ENCODE measurements around the gene C1QTNF9B.

C1QTNF9B gene

GRCh38 chr13:23855360-23855759, 41.9 kb downstream of the C1QTNF9B start:
- Histone ChIP-seq H3K27ac (replicated peaks) (no peak overlapping the region), H3K27me3 (ENCODE audit: insufficient read depth, poor library complexity, severe bottlenecking) (no peaks in the 10 kb centered on the region), H3K4me3 (replicated peaks; ENCODE audit: insufficient read depth, low read length) (no peak overlapping the region)
- no peak for DNase-seq (ENCODE audit: low read depth in 1 of 2, low spot score in 1 of 2)
- no peak for TF ChIP-seq GABPA (IDR thresholded peaks at IDR 0.05; ENCODE audit: low read depth)
- TF ChIP-seq SPI1 (IDR thresholded peaks at IDR 0.05; ENCODE audit: borderline replicate concordance, low read depth), result no peak
- TF ChIP-seq POLR2AphosphoS5 (IDR thresholded peaks at IDR 0.05; ENCODE audit: low read depth), result no peak
- TF ChIP-seq, protein P1, sequence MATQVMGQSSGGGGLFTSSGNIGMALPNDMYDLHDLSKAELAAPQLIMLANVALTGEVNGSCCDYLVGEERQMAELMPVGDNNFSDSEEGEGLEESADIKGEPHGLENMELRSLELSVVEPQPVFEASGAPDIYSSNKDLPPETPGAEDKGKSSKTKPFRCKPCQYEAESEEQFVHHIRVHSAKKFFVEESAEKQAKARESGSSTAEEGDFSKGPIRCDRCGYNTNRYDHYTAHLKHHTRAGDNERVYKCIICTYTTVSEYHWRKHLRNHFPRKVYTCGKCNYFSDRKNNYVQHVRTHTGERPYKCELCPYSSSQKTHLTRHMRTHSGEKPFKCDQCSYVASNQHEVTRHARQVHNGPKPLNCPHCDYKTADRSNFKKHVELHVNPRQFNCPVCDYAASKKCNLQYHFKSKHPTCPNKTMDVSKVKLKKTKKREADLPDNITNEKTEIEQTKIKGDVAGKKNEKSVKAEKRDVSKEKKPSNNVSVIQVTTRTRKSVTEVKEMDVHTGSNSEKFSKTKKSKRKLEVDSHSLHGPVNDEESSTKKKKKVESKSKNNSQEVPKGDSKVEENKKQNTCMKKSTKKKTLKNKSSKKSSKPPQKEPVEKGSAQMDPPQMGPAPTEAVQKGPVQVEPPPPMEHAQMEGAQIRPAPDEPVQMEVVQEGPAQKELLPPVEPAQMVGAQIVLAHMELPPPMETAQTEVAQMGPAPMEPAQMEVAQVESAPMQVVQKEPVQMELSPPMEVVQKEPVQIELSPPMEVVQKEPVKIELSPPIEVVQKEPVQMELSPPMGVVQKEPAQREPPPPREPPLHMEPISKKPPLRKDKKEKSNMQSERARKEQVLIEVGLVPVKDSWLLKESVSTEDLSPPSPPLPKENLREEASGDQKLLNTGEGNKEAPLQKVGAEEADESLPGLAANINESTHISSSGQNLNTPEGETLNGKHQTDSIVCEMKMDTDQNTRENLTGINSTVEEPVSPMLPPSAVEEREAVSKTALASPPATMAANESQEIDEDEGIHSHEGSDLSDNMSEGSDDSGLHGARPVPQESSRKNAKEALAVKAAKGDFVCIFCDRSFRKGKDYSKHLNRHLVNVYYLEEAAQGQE (IDR thresholded peaks at IDR 0.05; ENCODE audit: insufficient replicate concordance, low read depth), result no peak
- TF ChIP-seq, protein P2, sequence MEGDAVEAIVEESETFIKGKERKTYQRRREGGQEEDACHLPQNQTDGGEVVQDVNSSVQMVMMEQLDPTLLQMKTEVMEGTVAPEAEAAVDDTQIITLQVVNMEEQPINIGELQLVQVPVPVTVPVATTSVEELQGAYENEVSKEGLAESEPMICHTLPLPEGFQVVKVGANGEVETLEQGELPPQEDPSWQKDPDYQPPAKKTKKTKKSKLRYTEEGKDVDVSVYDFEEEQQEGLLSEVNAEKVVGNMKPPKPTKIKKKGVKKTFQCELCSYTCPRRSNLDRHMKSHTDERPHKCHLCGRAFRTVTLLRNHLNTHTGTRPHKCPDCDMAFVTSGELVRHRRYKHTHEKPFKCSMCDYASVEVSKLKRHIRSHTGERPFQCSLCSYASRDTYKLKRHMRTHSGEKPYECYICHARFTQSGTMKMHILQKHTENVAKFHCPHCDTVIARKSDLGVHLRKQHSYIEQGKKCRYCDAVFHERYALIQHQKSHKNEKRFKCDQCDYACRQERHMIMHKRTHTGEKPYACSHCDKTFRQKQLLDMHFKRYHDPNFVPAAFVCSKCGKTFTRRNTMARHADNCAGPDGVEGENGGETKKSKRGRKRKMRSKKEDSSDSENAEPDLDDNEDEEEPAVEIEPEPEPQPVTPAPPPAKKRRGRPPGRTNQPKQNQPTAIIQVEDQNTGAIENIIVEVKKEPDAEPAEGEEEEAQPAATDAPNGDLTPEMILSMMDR (IDR thresholded peaks at IDR 0.05; ENCODE audit: insufficient read depth, low read length), result no peak

- no peak overlapping the region for H3K4me3 ChIP-seq (replicated peaks; ENCODE audit: insufficient read depth, low read length)
- no peaks in the 10 kb centered on the region for H3K27me3 ChIP-seq (ENCODE audit: insufficient read depth, poor library complexity, severe bottlenecking)
- no peak overlapping the region for H3K27ac ChIP-seq (replicated peaks)
- TF ChIP-seq, protein P1 (IDR thresholded peaks at IDR 0.05; ENCODE audit: insufficient replicate concordance, low read depth), result no peak
- TF ChIP-seq POLR2AphosphoS5 (IDR thresholded peaks at IDR 0.05; ENCODE audit: low read depth), result no peak
- TF ChIP-seq SPI1 (IDR thresholded peaks at IDR 0.05; ENCODE audit: borderline replicate concordance, low read depth), result no peak
- TF ChIP-seq, protein P2 (IDR thresholded peaks at IDR 0.05; ENCODE audit: insufficient read depth, low read length), result no peak
- TF ChIP-seq GABPA (IDR thresholded peaks at IDR 0.05; ENCODE audit: low read depth), result no peak
- DNase-seq (ENCODE audit: low read depth in 1 of 2, low spot score in 1 of 2), result no peak
Measured at GRCh38 chr13:23852351-23852750, 45.0 kb downstream of the C1QTNF9B start.

- Histone ChIP-seq H3K4me3 (replicated peaks; ENCODE audit: insufficient read depth, low read length) (no peak overlapping the region), H3K27me3 (ENCODE audit: insufficient read depth, poor library complexity, severe bottlenecking) (no peaks in the 10 kb centered on the region), H3K27ac (replicated peaks) (no peak overlapping the region)
- no peak for DNase-seq (ENCODE audit: low read depth in 1 of 2, low spot score in 1 of 2)
- TF ChIP-seq, protein P1 (IDR thresholded peaks at IDR 0.05; ENCODE audit: insufficient replicate concordance, low read depth), result no peak
- no peak for TF ChIP-seq GABPA (IDR thresholded peaks at IDR 0.05; ENCODE audit: low read depth)
- no peak for TF ChIP-seq POLR2AphosphoS5 (IDR thresholded peaks at IDR 0.05; ENCODE audit: low read depth)
- TF ChIP-seq, protein P2 (IDR thresholded peaks at IDR 0.05; ENCODE audit: insufficient read depth, low read length), result no peak
- TF ChIP-seq SPI1 (IDR thresholded peaks at IDR 0.05; ENCODE audit: borderline replicate concordance, low read depth), result no peak
Measured at GRCh38 chr13:23851106-23851505, 46.2 kb downstream of the C1QTNF9B start.

Measured in HL-60 (cell line).